CD4-positive, alpha-beta memory T cell (primary cell): Measurements from ENCODE around the gene ALLC. TPM values are rescaled to one million over a fixed set of nuclear protein-coding genes. Genes with fewer than 3 reads are reported as not detected.
A peak's percentile ranks its signal among the peaks of the same experiment; 100 is the strongest.
"Not testable (repeated sequence)": the region's sequence is repeated elsewhere in the genome, so short reads cannot be mapped to it uniquely, and the experiment has no call there.

Source experiments
- CTCF ChIA-PET: fragments of 350-600 bp; sonication (Branson Sonifier 250); formaldehyde crosslinking; loops from one replicate; lab custom pipeline; 2021; ENCODE audit warnings: inconsistent platforms; ENCODE audit not compliant: partially characterized antibody; lab: Charles Lee
- POLR2A ChIA-PET: fragments of 350-600 bp; sonication (Branson Sonifier 250); formaldehyde crosslinking; loops from one replicate; lab custom pipeline; 2021; ENCODE audit not compliant: partially characterized antibody; lab: Charles Lee
- DNase-seq, 5 donors: peaks; one replicate each; pipeline versions ENCODE4 v3.0.0 to v3.0.0-alpha.2; 2020 to 2022; ENCODE audit warnings: mixed read lengths in 1 of 5
- H3K27ac ChIP-seq: one replicate; pipeline ENCODE4 v1.7.0; 2013; ENCODE audit warnings: low read depth, low read length
- H3K27me3 ChIP-seq: 2 replicates; pipeline ENCODE4 v1.7.0; 2013; ENCODE audit warnings: mild to moderate bottlenecking, low read length, moderate library complexity; ENCODE audit not compliant: insufficient read depth
- H3K36me3 ChIP-seq: 2 replicates; pipeline ENCODE4 v1.7.0; 2013; ENCODE audit warnings: mild to moderate bottlenecking, low read length, moderate library complexity; ENCODE audit not compliant: insufficient read depth
- H3K4me1 ChIP-seq: 2 replicates; pipeline ENCODE4 v1.7.0; 2013; ENCODE audit warnings: mild to moderate bottlenecking, low read length, moderate library complexity; ENCODE audit not compliant: insufficient read depth
- H3K4me3 ChIP-seq, 2 donors: one replicate each; pipeline ENCODE4 v1.7.0; 2013; ENCODE audit warnings: low read length in 2 of 2, mild to moderate bottlenecking in 1 of 2
- H3K9me3 ChIP-seq, 2 donors: one replicate each; pipeline ENCODE4 v1.7.0; 2013; ENCODE audit warnings: low read length in 2 of 2, control low read depth in 1 of 2; ENCODE audit not compliant: control insufficient read depth in 1 of 2
- H3K27ac Mint-ChIP-seq, 7 donors: one replicate each; pipeline ENCODE4 v1.8.0; 2020 to 2021; ENCODE audit warnings: mixed read lengths in 7 of 7, mild to moderate bottlenecking in 6 of 7, inconsistent platforms in 3 of 7, moderate library complexity in 3 of 7
- H3K27me3 Mint-ChIP-seq, 2 donors: one replicate each; pipeline ENCODE4 v1.8.0; 2020 to 2021; ENCODE audit warnings: mixed read lengths in 2 of 2
- H3K36me3 Mint-ChIP-seq, 2 donors: one replicate each; pipeline ENCODE4 v1.8.0; 2020 to 2021; ENCODE audit warnings: mixed read lengths in 2 of 2, inconsistent platforms in 1 of 2, mild to moderate bottlenecking in 1 of 2
- H3K4me1 Mint-ChIP-seq, 4 donors: one replicate each; pipeline ENCODE4 v1.8.0; 2020 to 2021; ENCODE audit warnings: mixed read lengths in 4 of 4, mild to moderate bottlenecking in 1 of 4
- H3K4me3 Mint-ChIP-seq, 8 donors: one replicate each; pipeline ENCODE4 v1.8.0; 2020 to 2021; ENCODE audit warnings: mixed read lengths in 8 of 8, mild to moderate bottlenecking in 7 of 8, moderate library complexity in 6 of 8, inconsistent platforms in 3 of 8
- H3K9me3 Mint-ChIP-seq, 8 donors: one replicate each; pipeline ENCODE4 v1.8.0; 2020 to 2021; ENCODE audit warnings: mixed read lengths in 8 of 8, mild to moderate bottlenecking in 5 of 8, inconsistent platforms in 3 of 8, moderate library complexity in 1 of 8
- intact Hi-C: fragments of 100-400 bp; cut with micrococcal nuclease; formaldehyde crosslinking; loops from one replicate; pipeline ENCODE4 v1.15.1; 2023
- polyA plus RNA-seq, 2 donors: library from polyadenylated mRNA; unstranded; fragments of 300-500 nt; fragmentation: Illumina TruSeq; gene quantifications; one replicate each; pipeline ENCODE4 v1.2.3, GENCODE V29; 2021
- total RNA-seq, 2 experiments: library from RNA; stranded (reverse); gene quantifications; one replicate each; pipeline ENCODE4 v1.2.3, GENCODE V29; 2021

Gene ALLC
- total and polyA plus RNA-seq, 4 experiments from 2014 or later, result not detected

DNA sequence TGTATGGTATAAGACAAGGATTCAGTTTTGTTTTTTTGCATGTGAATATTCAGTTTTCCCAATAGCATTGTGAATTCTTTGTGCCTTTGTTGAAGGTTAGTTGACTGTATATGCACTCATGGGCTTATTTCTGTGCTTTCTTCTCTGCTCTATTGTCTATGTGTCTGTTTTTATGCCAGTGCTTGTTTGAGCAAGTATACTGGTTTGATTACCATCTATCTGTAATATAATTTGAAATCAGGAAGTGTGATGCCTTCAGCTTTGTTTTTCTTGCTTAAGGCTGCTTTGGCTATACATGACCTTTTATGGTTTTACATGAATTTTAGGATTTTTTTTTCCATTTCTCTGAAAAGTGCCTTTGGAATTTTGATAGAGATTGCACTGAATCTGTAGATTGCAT lies 39.6 kb upstream of the ALLC start:
- Mint-ChIP-seq H3K4me3 (no peak overlapping the region), H3K36me3 (peaks cover 0 to 6% of the 10 kb centered on the region in 2 donors), H3K4me1 (peaks cover 0 to 1% (median 0%) of the 10 kb centered on the region in 4 donors), H3K27ac (no peak overlapping the region), H3K27me3 (no peaks in the 10 kb centered on the region), H3K9me3 (peaks cover 0 to 27% (median 15%) of the 10 kb centered on the region in 8 donors)
- intact Hi-C loops, result no loop called here
- H3K27me3 ChIP-seq, result no peaks in the 10 kb centered on the region
- CTCF ChIA-PET, result no interaction called here
- no peaks in the 10 kb centered on the region for H3K4me1 ChIP-seq
- no peak overlapping the region for H3K4me3 ChIP-seq
- POLR2A ChIA-PET, result no interaction called here
- H3K36me3 ChIP-seq, result no peaks in the 10 kb centered on the region
- no peak for DNase-seq
- no peaks in the 10 kb centered on the region for H3K9me3 ChIP-seq
- H3K27ac ChIP-seq, result no peak overlapping the region

DNA sequence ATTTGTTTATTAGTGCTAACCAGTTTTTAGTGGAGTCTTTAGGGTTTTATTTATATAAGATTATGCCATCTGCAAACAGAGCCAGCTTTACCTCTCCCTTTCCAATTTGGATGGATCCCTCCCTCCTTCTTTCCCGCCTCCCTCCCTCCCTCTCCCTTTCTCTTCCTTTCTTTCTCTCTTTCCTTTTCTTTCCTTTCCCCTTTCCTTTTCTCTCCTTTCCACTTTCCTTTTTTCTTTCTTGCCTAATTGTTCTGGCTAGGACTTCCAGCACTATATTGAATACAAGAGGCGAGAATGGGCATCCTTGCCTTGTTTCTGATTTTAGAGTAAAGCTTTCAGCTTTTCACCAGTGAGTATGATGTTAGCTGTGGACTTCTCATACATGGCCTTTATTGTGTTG lies 39.0 kb upstream of the ALLC start:
- no peaks in the 10 kb centered on the region for H3K27me3 ChIP-seq
- intact Hi-C loops, result no loop called here
- no peaks in the 10 kb centered on the region for H3K27me3 Mint-ChIP-seq
- POLR2A ChIA-PET, result no interaction called here
- H3K4me1 Mint-ChIP-seq, result peaks cover 0 to 1% (median 0%) of the 10 kb centered on the region in 4 donors
- H3K4me1 ChIP-seq, result no peaks in the 10 kb centered on the region
- peaks cover 0 to 24% (median 14%) of the 10 kb centered on the region in 8 donors for H3K9me3 Mint-ChIP-seq
- DNase-seq, result no peak
- no peak overlapping the region for H3K27ac ChIP-seq
- CTCF ChIA-PET, result no interaction called here
- H3K4me3 ChIP-seq, result no peak overlapping the region
- H3K4me3 Mint-ChIP-seq, result no peak overlapping the region
- no peaks in the 10 kb centered on the region for H3K9me3 ChIP-seq
- H3K36me3 ChIP-seq, result no peaks in the 10 kb centered on the region
- peaks cover 0 to 6% of the 10 kb centered on the region in 2 donors for H3K36me3 Mint-ChIP-seq
- H3K27ac Mint-ChIP-seq, result no peak overlapping the region

DNA sequence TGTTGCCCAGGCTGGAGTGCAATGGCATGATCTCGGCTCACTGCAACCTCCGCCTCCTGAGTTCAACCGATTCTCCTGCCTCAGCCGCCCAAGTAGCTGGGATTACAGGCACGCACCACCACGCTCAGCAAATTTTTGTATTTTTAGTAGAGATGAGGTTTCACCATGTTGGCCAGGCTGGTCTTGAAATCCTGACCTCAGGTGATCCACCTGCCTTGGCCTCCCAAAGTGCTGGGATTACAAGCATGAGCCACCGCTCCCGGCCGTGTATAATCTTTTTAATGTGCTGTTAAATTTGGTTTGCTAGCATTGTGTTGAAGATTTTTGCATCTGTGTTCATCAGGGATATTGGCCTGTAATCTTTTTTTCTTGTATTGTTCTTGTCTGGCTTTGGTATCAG lies 38.3 kb upstream of the ALLC start:
- H3K27ac Mint-ChIP-seq, result peak overlapping the region in 1 of 7 donors; percentile 6
- H3K9me3 ChIP-seq, H3K4me1 Mint-ChIP-seq, DNase-seq, H3K27ac ChIP-seq, intact Hi-C loops, POLR2A ChIA-PET, H3K4me3 Mint-ChIP-seq, H3K36me3 ChIP-seq, H3K36me3 Mint-ChIP-seq, H3K27me3 ChIP-seq, H3K4me1 ChIP-seq, H3K4me3 ChIP-seq, H3K27me3 Mint-ChIP-seq, CTCF ChIA-PET: not testable (repeated sequence)
- H3K9me3 Mint-ChIP-seq, result peaks cover 0 to 21% (median 12%) of the 10 kb centered on the region in 8 donors

DNA sequence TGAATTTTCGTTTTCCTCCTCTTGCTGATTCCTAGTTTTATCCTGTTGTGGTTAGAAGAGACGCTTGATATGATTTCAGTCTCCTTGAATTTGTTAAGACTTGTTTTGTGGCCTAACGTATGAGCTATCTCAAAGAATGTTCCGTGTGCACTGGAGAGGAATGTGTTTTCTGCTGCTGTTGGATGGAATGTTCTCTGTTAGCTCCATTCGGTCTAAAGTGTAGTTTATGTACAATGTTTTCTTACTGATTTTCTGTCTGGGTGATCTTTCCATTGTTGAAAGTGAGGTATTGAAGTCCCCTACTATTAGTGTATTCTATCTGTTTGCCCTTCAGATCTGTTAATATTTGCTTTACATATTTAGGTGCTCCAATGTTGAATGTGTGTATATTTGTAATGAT lies 37.2 kb upstream of the ALLC start:
- Histone ChIP-seq H3K27me3 (no peaks in the 10 kb centered on the region), H3K4me3 (no peak overlapping the region), H3K9me3 (no peaks in the 10 kb centered on the region), H3K27ac (no peak overlapping the region), H3K4me1 (no peaks in the 10 kb centered on the region), H3K36me3 (no peaks in the 10 kb centered on the region)
- Mint-ChIP-seq H3K4me1 (peaks cover 0 to 1% (median 0%) of the 10 kb centered on the region in 4 donors), H3K4me3 (no peak overlapping the region), H3K27me3 (peaks cover 0 to 2% of the 10 kb centered on the region in 2 donors), H3K9me3 (peaks cover 0 to 15% (median 7%) of the 10 kb centered on the region in 8 donors), H3K36me3 (peaks cover 0 to 6% of the 10 kb centered on the region in 2 donors), H3K27ac (no peak overlapping the region)
- no peak for DNase-seq
- CTCF ChIA-PET, result no interaction called here
- intact Hi-C loops, result no loop called here
- POLR2A ChIA-PET, result no interaction called here

DNA sequence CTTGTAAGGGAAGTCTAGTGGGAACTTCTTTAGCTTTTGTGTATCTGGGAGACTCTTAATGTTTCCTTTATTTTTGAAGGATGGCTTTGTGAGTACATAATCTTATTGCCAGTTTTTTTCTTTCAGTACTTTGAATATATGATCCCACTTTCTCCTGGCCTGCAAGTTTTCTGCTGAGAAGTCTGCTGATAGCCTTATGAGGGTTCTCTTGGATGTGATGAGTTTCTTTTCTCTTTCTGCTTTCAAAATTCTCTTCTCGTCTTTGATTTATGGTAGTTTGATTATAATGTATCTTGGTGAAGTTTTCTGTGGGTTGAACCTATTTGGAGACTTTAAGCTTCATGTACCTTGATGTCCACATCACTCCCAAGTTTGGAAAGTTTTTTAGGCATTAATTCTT lies 35.0 kb upstream of the ALLC start:
- Histone ChIP-seq H3K4me3 (no peak overlapping the region), H3K27me3 (no peaks in the 10 kb centered on the region), H3K27ac (no peak overlapping the region), H3K36me3 (no peaks in the 10 kb centered on the region), H3K4me1 (no peaks in the 10 kb centered on the region), H3K9me3 (no peaks in the 10 kb centered on the region)
- no peak overlapping the region for H3K27ac Mint-ChIP-seq
- H3K27me3 Mint-ChIP-seq, result peaks cover 2 to 4% of the 10 kb centered on the region in 2 donors
- ChIA-PET POLR2A (no interaction called here), CTCF (no interaction called here)
- intact Hi-C loops, result no loop called here
- H3K36me3 Mint-ChIP-seq, result no peaks in the 10 kb centered on the region
- no peak for DNase-seq
- peaks cover 0 to 3% (median 0%) of the 10 kb centered on the region in 8 donors for H3K9me3 Mint-ChIP-seq
- H3K4me3 Mint-ChIP-seq, result no peak overlapping the region
- peaks cover 0 to 1% (median 0%) of the 10 kb centered on the region in 4 donors for H3K4me1 Mint-ChIP-seq

DNA sequence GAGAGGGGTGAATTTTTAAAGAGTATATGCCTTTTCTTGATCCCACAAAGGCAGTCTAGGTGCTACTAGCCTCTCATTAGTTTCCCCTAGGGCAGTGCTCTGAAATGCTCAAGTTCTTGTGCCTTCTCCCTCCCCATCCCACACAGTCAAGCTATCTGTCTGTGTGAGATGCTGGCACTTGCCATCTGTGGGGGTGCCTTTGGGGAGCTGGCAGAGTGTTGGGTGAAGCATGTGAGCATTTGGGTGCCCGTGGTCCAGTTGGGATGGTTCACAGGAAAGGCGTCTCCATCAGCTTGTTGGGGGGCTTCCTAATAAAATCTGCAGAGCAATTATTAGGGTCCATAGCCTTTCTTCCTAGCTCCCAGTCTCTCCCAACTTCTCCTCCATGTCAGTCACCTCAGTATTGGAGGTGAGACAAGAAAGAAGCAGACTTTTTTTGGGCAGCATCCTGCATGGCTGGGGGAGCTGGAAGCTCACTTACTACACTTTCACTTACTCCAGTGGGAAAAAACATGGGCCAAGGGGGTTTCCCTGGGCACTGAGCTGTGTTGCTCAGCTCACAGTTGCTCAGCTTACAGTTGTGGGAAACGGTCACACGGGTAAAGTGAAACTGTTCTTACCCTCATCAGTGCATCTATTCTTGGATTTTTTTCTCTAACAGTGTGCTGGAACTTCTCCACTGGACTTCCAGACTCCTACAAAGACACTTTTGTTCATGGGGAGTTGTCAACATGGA lies 33.8 kb upstream of the ALLC start:
- Histone ChIP-seq H3K27me3 (no peaks in the 10 kb centered on the region), H3K4me3 (no peak overlapping the region), H3K36me3 (no peaks in the 10 kb centered on the region), H3K9me3 (no peaks in the 10 kb centered on the region), H3K4me1 (no peaks in the 10 kb centered on the region), H3K27ac (no peak overlapping the region)
- POLR2A ChIA-PET, result no interaction called here
- no peaks in the 10 kb centered on the region for H3K36me3 Mint-ChIP-seq
- intact Hi-C loops, result no loop called here
- H3K4me3 Mint-ChIP-seq, result no peak overlapping the region
- H3K9me3 Mint-ChIP-seq, result peaks cover 0 to 3% (median 0%) of the 10 kb centered on the region in 8 donors
- CTCF ChIA-PET, result no interaction called here
- H3K27me3 Mint-ChIP-seq, result peaks cover 2 to 4% of the 10 kb centered on the region in 2 donors
- H3K27ac Mint-ChIP-seq, result no peak overlapping the region
- H3K4me1 Mint-ChIP-seq, result no peaks in the 10 kb centered on the region
- DNase-seq, result no peak

DNA sequence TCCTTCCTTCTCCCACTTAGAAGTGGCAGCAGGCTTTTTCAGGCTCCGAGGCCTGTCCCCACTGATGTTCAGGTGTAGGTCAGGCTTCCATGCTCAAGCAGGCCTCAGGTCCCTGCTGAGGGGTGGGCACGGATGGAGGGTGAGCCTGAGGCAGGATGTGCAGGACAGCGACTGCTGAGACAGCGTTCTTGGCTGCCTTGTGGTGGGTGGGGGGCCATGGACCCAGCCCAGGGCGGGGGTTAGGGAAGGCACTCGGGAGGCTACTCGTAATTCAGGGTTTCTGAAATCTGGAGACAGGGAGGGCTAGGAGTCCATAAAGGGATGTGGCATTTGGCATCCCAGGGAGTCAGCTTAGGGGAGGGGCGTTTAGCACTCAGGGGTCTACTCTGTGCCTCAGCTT lies 32.8 kb upstream of the ALLC start:
- H3K4me3 Mint-ChIP-seq, result no peak overlapping the region
- H3K27ac Mint-ChIP-seq, result no peak overlapping the region
- Histone ChIP-seq H3K27ac (no peak overlapping the region), H3K4me3 (no peak overlapping the region), H3K36me3 (no peaks in the 10 kb centered on the region), H3K9me3 (no peaks in the 10 kb centered on the region), H3K4me1 (no peaks in the 10 kb centered on the region), H3K27me3 (no peaks in the 10 kb centered on the region)
- no peaks in the 10 kb centered on the region for H3K4me1 Mint-ChIP-seq
- CTCF ChIA-PET, result no interaction called here
- POLR2A ChIA-PET, result no interaction called here
- H3K27me3 Mint-ChIP-seq, result peaks cover 2 to 4% of the 10 kb centered on the region in 2 donors
- DNase-seq, result no peak
- intact Hi-C loops, result no loop called here
- H3K9me3 Mint-ChIP-seq, result peaks cover 0 to 3% (median 0%) of the 10 kb centered on the region in 8 donors
- no peaks in the 10 kb centered on the region for H3K36me3 Mint-ChIP-seq
